Small intestine (tissue), 16 donors: ENCODE results near the gene KIAA1328. TPM values are rescaled to one million over a fixed set of nuclear protein-coding genes. Genes with fewer than 3 reads are reported as not detected.

Source experiments
- DNase-seq, 2 donors: peaks; one replicate each; pipeline versions ENCODE4 v3.0.0 to v3.0.0-alpha.2; 2013
- FAIRE-seq: peaks from 2 replicates; lab custom pipeline; 2012; peaks lifted over from hg19 to GRCh38; lab: Jason Lieb, UNC
- H3K27ac ChIP-seq, 3 donors: one replicate each; pipeline ENCODE4 v1.5.1; 2013; ENCODE audit warnings: low read length in 2 of 3, mild to moderate bottlenecking in 2 of 3, control low read depth in 1 of 3, inconsistent platforms in 1 of 3, low read depth in 1 of 3, moderate library complexity in 1 of 3
- H3K27me3 ChIP-seq, 3 donors: one replicate each; pipeline ENCODE4 v1.6.1; 2013; ENCODE audit warnings: low read length in 3 of 3, inconsistent platforms in 1 of 3; ENCODE audit not compliant: control insufficient read depth in 3 of 3, insufficient read depth in 3 of 3
- H3K36me3 ChIP-seq, 3 donors: one replicate each; pipeline ENCODE4 v1.6.1; 2013; ENCODE audit warnings: low read length in 3 of 3, inconsistent platforms in 1 of 3, low read depth in 1 of 3, mild to moderate bottlenecking in 1 of 3, moderate library complexity in 1 of 3; ENCODE audit not compliant: control insufficient read depth in 3 of 3, insufficient read depth in 2 of 3
- H3K4me1 ChIP-seq, 3 donors: one replicate each; pipeline ENCODE4 v1.6.1; 2013; ENCODE audit warnings: low read length in 2 of 3, inconsistent platforms in 1 of 3, low read depth in 1 of 3, mild to moderate bottlenecking in 1 of 3, moderate library complexity in 1 of 3; ENCODE audit not compliant: control insufficient read depth in 3 of 3, insufficient read depth in 2 of 3
- H3K4me3 ChIP-seq, 3 donors: one replicate each; pipeline ENCODE4 v1.5.1; 2013; ENCODE audit warnings: low read length in 3 of 3, control low read depth in 1 of 3, inconsistent platforms in 1 of 3, low read depth in 1 of 3, mild to moderate bottlenecking in 1 of 3, moderate library complexity in 1 of 3
- H3K9me3 ChIP-seq, 2 donors: one replicate each; pipeline ENCODE4 v1.6.1; 2013; ENCODE audit warnings: low read depth in 1 of 2, low read length in 1 of 2; ENCODE audit not compliant: control insufficient read depth in 2 of 2, insufficient read depth in 1 of 2
- WGBS, 3 donors: extraction: QIAGEN DNeasy Blood & Tissue Kit; methylation state at CpG; one replicate each; pipeline ENCODE4 v1.1.7; 2013; 5-methylcytosine and 5-hydroxymethylcytosine counted together
- long read RNA-seq, 10 donors: transcript quantifications; one replicate each; lab custom pipeline, GENCODE V29; 2026
- polyA plus RNA-seq, 4 donors: library from polyadenylated mRNA; stranded (reverse) in 3 of 4; unstranded in 1 of 4; fragments of 200-250 nt in 3 of 4; fragments of 120-200 nt in 1 of 4; gene quantifications; one replicate each; pipeline versions ENCODE4 v1.2.1 to v1.2.3, GENCODE V29; 2013
- donor health status: healthy with polysubstance abuse.
- donor health status: control.
- donor health status: control.
- donor health status: Bipolar disorder and iron deficiency.
- donor health status: healthy.

The KIAA1328 gene
- polyA plus RNA-seq, result 1 to 10 TPM; 1.8 to 6.8 (median 2.6) TPM
- long read RNA-seq, donor 1, result 0 reads
- long read RNA-seq, donor 2, full-length matches to known transcripts, result 1 of 1 reads
- long read RNA-seq, donor 2, partial matches to known transcripts, result 0 of 1 reads
- long read RNA-seq, donor 2, other reads (novel, unspliced or antisense), result 0 of 1 reads
- long read RNA-seq, donor 3, partial matches to known transcripts, result 0 of 8 reads
- long read RNA-seq, donor 3, other reads (novel, unspliced or antisense), result 7 of 8 reads
- long read RNA-seq, donor 4, result 0 reads
- long read RNA-seq, donor 5, result 0 reads
- long read RNA-seq, donor 6, full-length matches to known transcripts, result 2 of 14 reads
- long read RNA-seq, donor 6, partial matches to known transcripts, result 0 of 14 reads
- long read RNA-seq, donor 6, other reads (novel, unspliced or antisense), result 12 of 14 reads
- long read RNA-seq, donor 7, partial matches to known transcripts, result 78 of 87 reads
- long read RNA-seq, donor 7, other reads (novel, unspliced or antisense), result 8 of 87 reads
- long read RNA-seq, donor 8, result 0 reads
- long read RNA-seq, donor 9, partial matches to known transcripts, result 0 of 6 reads
- long read RNA-seq, donor 9, other reads (novel, unspliced or antisense), result 6 of 6 reads
- long read RNA-seq, donor 10, full-length matches to known transcripts, result 2 of 2 reads
- long read RNA-seq, donor 10, partial matches to known transcripts, result 0 of 2 reads
- long read RNA-seq, donor 10, other reads (novel, unspliced or antisense), result 0 of 2 reads

- 0 to 1% (median 0%) methylated on average over 74 to 83 of the region's 83 CpGs for WGBS, 3 donors
- H3K36me3 ChIP-seq, result no peaks in the 10 kb centered on the region
- no peaks in the 10 kb centered on the region for H3K27me3 ChIP-seq
- DNase-seq (peak; percentile 88 to 96), FAIRE-seq (no peak)
- peak within 1 kb of the TSS; percentile 58 to 91 (median 81) for H3K27ac ChIP-seq
- H3K9me3 ChIP-seq, result no peaks in the 10 kb centered on the region
- peaks cover 0 to 4% (median 3%) of the 10 kb centered on the region in 3 donors for H3K4me1 ChIP-seq
- peak within 1 kb of the TSS; percentile 62 to 91 (median 73) for H3K4me3 ChIP-seq
Measured at GRCh38 chr18:36828630-36829361, at the start of gene KIAA1328, which contains the start of gene TPGS2. KIAA1328 (plus strand) TSS chr18:36829127; CDS start chr18:36829139, 12 bp downstream. TPGS2 (minus strand) TSS chr18:36829002; CDS start chr18:36828767, 235 bp downstream.

- FAIRE-seq, result no peak
Measured at GRCh38 chr18:36780748-36781147, 48.2 kb upstream of the KIAA1328 start.

GRCh38 chr18:36782710-36783109, 46.2 kb upstream of the KIAA1328 start:
- no peak overlapping the region for H3K4me3 ChIP-seq
- no peaks in the 10 kb centered on the region for H3K27me3 ChIP-seq
- H3K36me3 ChIP-seq, result peaks cover 0 to 15% (median 2%) of the 10 kb centered on the region in 3 donors
- WGBS, 3 donors, result 82 to 93% (median 88%) methylated on average over 9 of the region's 9 CpGs
- no peaks in the 10 kb centered on the region for H3K4me1 ChIP-seq
- no peak for FAIRE-seq
- no peak for DNase-seq
- H3K9me3 ChIP-seq, result no peaks in the 10 kb centered on the region
- no peak overlapping the region for H3K27ac ChIP-seq

More at GRCh38 chr18:36780748-36781147, 48.2 kb upstream of the KIAA1328 start:
- no peaks in the 10 kb centered on the region for H3K27me3 ChIP-seq
- no peak overlapping the region for H3K27ac ChIP-seq
- DNase-seq, result no peak
- H3K4me1 ChIP-seq, result no peaks in the 10 kb centered on the region
- H3K36me3 ChIP-seq, result peaks cover 0 to 13% (median 2%) of the 10 kb centered on the region in 3 donors
- no peaks in the 10 kb centered on the region for H3K9me3 ChIP-seq
- no peak overlapping the region for H3K4me3 ChIP-seq
- WGBS, 3 donors, result 73 to 79% (median 76%) methylated on average over 2 of the region's 2 CpGs

- Histone ChIP-seq H3K9me3 (no peaks in the 10 kb centered on the region), H3K27ac (no peak overlapping the region), H3K4me1 (no peaks in the 10 kb centered on the region), H3K27me3 (no peaks in the 10 kb centered on the region), H3K4me3 (no peak overlapping the region), H3K36me3 (peaks cover 0 to 17% (median 2%) of the 10 kb centered on the region in 3 donors)
- DNase-seq (no peak), FAIRE-seq (no peak)
- WGBS, 3 donors, result 95 to 98% (median 97%) methylated on average over 5 of the region's 5 CpGs
Measured at GRCh38 chr18:36783792-36784191, 45.1 kb upstream of the KIAA1328 start.

- Histone ChIP-seq H3K27me3 (no peaks in the 10 kb centered on the region), H3K9me3 (peaks cover 0 to 3% of the 10 kb centered on the region in 2 donors), H3K36me3 (peaks cover 0 to 22% (median 3%) of the 10 kb centered on the region in 3 donors), H3K4me3 (no peak overlapping the region), H3K4me1 (no peaks in the 10 kb centered on the region), H3K27ac (no peak overlapping the region)
- WGBS, 3 donors, result 76 to 93% (median 91%) methylated on average over 4 of the region's 4 CpGs
- FAIRE-seq (no peak), DNase-seq (no peak)
Measured at GRCh38 chr18:36786686-36787085, 42.2 kb upstream of the KIAA1328 start.

- Histone ChIP-seq H3K4me3 (no peak overlapping the region), H3K27me3 (no peaks in the 10 kb centered on the region), H3K36me3 (peaks cover 2 to 38% (median 6%) of the 10 kb centered on the region in 3 donors), H3K9me3 (peaks cover 0 to 3% of the 10 kb centered on the region in 2 donors), H3K4me1 (no peaks in the 10 kb centered on the region), H3K27ac (no peak overlapping the region)
- no peak for FAIRE-seq
- 97 to 98% (median 98%) methylated on average over 4 of the region's 4 CpGs for WGBS, 3 donors
- DNase-seq, result no peak
Measured at GRCh38 chr18:36792634-36793283, 36.2 kb upstream of the KIAA1328 start.

GRCh38 chr18:36798738-36799473, 30.0 kb upstream of the KIAA1328 start:
- H3K27me3 ChIP-seq, result no peaks in the 10 kb centered on the region
- 93 to 98% (median 94%) methylated on average over 3 of the region's 3 CpGs for WGBS, 3 donors

More at GRCh38 chr18:36798738-36799473, 30.0 kb upstream of the KIAA1328 start:
- Histone ChIP-seq H3K4me3 (no peak overlapping the region), H3K36me3 (peaks cover 13 to 42% (median 13%) of the 10 kb centered on the region in 3 donors), H3K9me3 (no peaks in the 10 kb centered on the region), H3K4me1 (no peaks in the 10 kb centered on the region), H3K27ac (no peak overlapping the region)
- no peak for DNase-seq
- no peak for FAIRE-seq
